HCT116 (cell line): Measurements from ENCODE around the gene ADAMTS16. TPM values are rescaled to one million over a fixed set of nuclear protein-coding genes. Genes with fewer than 3 reads are reported as not detected.

ENCODE experiments used
- ATAC-seq: fragments of 200-7000 bp; cut with Tn5 transposase; 2 replicates; pipeline ENCODE4 v1.9.1; 2020; ENCODE audit warnings: mild to moderate bottlenecking, moderate library complexity
- BruUV-seq: library from RNA; stranded (reverse); fragments of 400-500 nt; replicated peaks from 2 replicates; lab custom pipeline; 2021; lab: Mats Ljungman, UMichigan
- CTCF ChIA-PET: fragments of 300-600 bp; sonication (Branson Sonifier 250); formaldehyde crosslinking; loops from one replicate; lab custom pipeline; 2021; ENCODE audit warnings: antibody characterized with exemption; lab: Charles Lee
- POLR2A ChIA-PET: fragments of 300-600, 350-600 bp; sonication (Branson Sonifier 250); formaldehyde crosslinking; loops from one replicate; lab custom pipeline; 2021; ENCODE audit warnings: antibody characterized with exemption; lab: Charles Lee
- RAD21 ChIA-PET, 2 experiments: fragments of 300-600 bp; sonication (Branson Sonifier 250); formaldehyde crosslinking; loops; one replicate each; lab custom pipeline; 2023; ENCODE audit warnings: low total read pairs in 2 of 2; ENCODE audit not compliant: uncharacterized antibody in 2 of 2, unreplicated experiment in 2 of 2, low non-redundant PET in 1 of 2; lab: Charles Lee
- DNase-seq: peaks from one replicate; pipeline ENCODE4 v3.0.0-alpha.2; 2010; ENCODE audit warnings: low read depth, low spot score
- H2AFZ ChIP-seq: fragments of 200-600 bp; shearing (Covaris generic), sonication (generic); 2 replicates; pipeline ENCODE4 v1.6.1; 2017; ENCODE audit warnings: low read depth, mixed run types, mixed read lengths, antibody characterized with exemption, low read length; ENCODE audit not compliant: poor library complexity, severe bottlenecking
- H3K27ac ChIP-seq: 2 replicates; pipeline ENCODE4 v1.5.1; 2012; ENCODE audit warnings: low read depth, low read length
- H3K27me3 ChIP-seq: fragments of 200-600 bp; sonication (generic); 2 replicates; pipeline ENCODE4 v1.6.1; 2016; ENCODE audit warnings: mixed run types, low read length, mixed read lengths; ENCODE audit not compliant: insufficient read depth
- H3K36me3 ChIP-seq, 2 experiments: fragments of 200-500 bp in 1 of 2; fragments of 200-600 bp in 1 of 2; sonication (Bioruptor generic) in 1 of 2; sonication (generic) in 1 of 2; 2 replicates each; pipeline versions ENCODE4 v1.5.1 to v1.6.1; 2014 to 2016; ENCODE audit warnings: low read length in 2 of 2, inconsistent platforms in 1 of 2, mixed read lengths in 1 of 2, mixed run types in 1 of 2; ENCODE audit not compliant: insufficient read depth in 2 of 2, control insufficient read depth in 1 of 2
- H3K4me1 ChIP-seq, 2 experiments: fragments of 200-600 bp in 1 of 2; sonication (generic) in 1 of 2; 2 replicates each; pipeline versions ENCODE4 v1.5.1 to v1.6.1; 2012 to 2017; ENCODE audit warnings: low read length in 2 of 2, inconsistent platforms in 1 of 2, mild to moderate bottlenecking in 1 of 2, mixed read lengths in 1 of 2, mixed run types in 1 of 2, moderate library complexity in 1 of 2; ENCODE audit not compliant: insufficient read depth in 2 of 2, control insufficient read depth in 1 of 2
- H3K4me2 ChIP-seq: fragments of 200-600 bp; sonication (generic); 2 replicates; pipeline ENCODE4 v1.6.1; 2017; ENCODE audit warnings: mixed run types, low read length, mixed read lengths
- H3K4me3 ChIP-seq, 2 experiments: fragments of 200-600 bp in 1 of 2; sonication (generic) in 1 of 2; replicated peaks in 1 of 2; 2 replicates each; pipeline ENCODE4 v1.5.1; 2011 to 2016; ENCODE audit warnings: low read length in 2 of 2, control low read depth in 1 of 2, low read depth in 1 of 2, mild to moderate bottlenecking in 1 of 2, mixed read lengths in 1 of 2, mixed run types in 1 of 2
- H3K79me2 ChIP-seq: fragments of 200-600 bp; sonication (generic); 2 replicates; pipeline ENCODE4 v1.6.1; 2017; ENCODE audit warnings: mild to moderate bottlenecking, mixed run types, low read length, moderate library complexity, mixed read lengths; ENCODE audit not compliant: insufficient read depth
- H3K9ac ChIP-seq: fragments of 200-600 bp; sonication (generic); 2 replicates; pipeline ENCODE4 v1.6.1; 2016; ENCODE audit warnings: low read length, mixed read lengths
- H3K9me2 ChIP-seq: fragments of 200-600 bp; sonication (generic), shearing (Covaris generic); 2 replicates; pipeline ENCODE4 v1.6.1; 2017; ENCODE audit warnings: mixed run types, mild to moderate bottlenecking, moderate library complexity; ENCODE audit not compliant: insufficient read depth
- H3K9me3 ChIP-seq, 2 experiments: fragments of 200-500 bp in 1 of 2; fragments of 200-600 bp in 1 of 2; sonication (Bioruptor generic) in 1 of 2; sonication (generic) in 1 of 2; 2 replicates each; pipeline ENCODE4 v1.6.1; 2014 to 2017; ENCODE audit warnings: low read length in 2 of 2, mixed read lengths in 2 of 2, inconsistent platforms in 1 of 2, low read depth in 1 of 2, mild to moderate bottlenecking in 1 of 2, mixed run types in 1 of 2, moderate library complexity in 1 of 2; ENCODE audit not compliant: control insufficient read depth in 1 of 2, insufficient read depth in 1 of 2
- H4K20me1 ChIP-seq: fragments of 200-600 bp; sonication (generic), shearing (Covaris generic); 2 replicates; pipeline ENCODE4 v1.6.1; 2017; ENCODE audit warnings: mixed run types, mild to moderate bottlenecking, moderate library complexity; ENCODE audit not compliant: insufficient read depth
- CBX3 ChIP-seq: IDR thresholded peaks from 2 replicates; pipeline ENCODE4 v1.6.1; 2012; ENCODE audit warnings: low read depth
- EGR1 ChIP-seq: IDR thresholded peaks from 2 replicates; pipeline ENCODE4 v1.6.1; 2012; ENCODE audit warnings: low read depth
- ELF1 ChIP-seq: IDR thresholded peaks from 2 replicates; pipeline ENCODE4 v1.6.1; 2012; ENCODE audit warnings: low read depth, borderline replicate concordance
- JUND ChIP-seq: IDR thresholded peaks from 2 replicates; pipeline ENCODE4 v1.6.1; 2012
- POLR2A ChIP-seq: IDR thresholded peaks from 2 replicates; pipeline ENCODE4 v1.7.0; 2011; ENCODE audit warnings: borderline replicate concordance; ENCODE audit not compliant: insufficient read depth, insufficient read length; ENCODE audit errors: extremely low read depth
- POLR2AphosphoS5 ChIP-seq: IDR thresholded peaks from 2 replicates; pipeline ENCODE4 v1.6.1; 2011; ENCODE audit warnings: mild to moderate bottlenecking, low read depth, low read length, moderate library complexity
- SIN3A ChIP-seq: IDR thresholded peaks from 2 replicates; pipeline ENCODE4 v1.6.1; 2012; ENCODE audit warnings: low read depth
- YY1 ChIP-seq: IDR thresholded peaks from 2 replicates; pipeline ENCODE4 v1.6.1; 2011; ENCODE audit warnings: low read length, low read depth, moderate library complexity, mild to moderate bottlenecking; ENCODE audit not compliant: insufficient replicate concordance; ENCODE audit errors: extremely low read depth
- ZNF274 ChIP-seq: fragments of 200-500 bp; sonication (Bioruptor generic); IDR thresholded peaks from 2 replicates; pipeline ENCODE4 v1.6.1; 2014; ENCODE audit warnings: mild to moderate bottlenecking, low read depth, low read length, inconsistent platforms
- intact Hi-C: fragments of 100-400 bp; cut with micrococcal nuclease; formaldehyde crosslinking; loops from 2 replicates; pipeline ENCODE4 v1.10.0; 2022
- total RNA-seq: library from RNA; stranded (reverse); gene quantifications from one replicate; pipeline ENCODE4 v1.2.1, GENCODE V29; 2021; ENCODE audit not compliant: unreplicated experiment
- TF ChIP-seq, protein P1 (sequence below): IDR thresholded peaks from 2 replicates; pipeline ENCODE4 v1.6.1; 2012; ENCODE audit warnings: low read depth
- TF ChIP-seq, protein P2 (sequence below): IDR thresholded peaks from 2 replicates; pipeline ENCODE4 v1.6.1; 2011; ENCODE audit warnings: mild to moderate bottlenecking, low read length, moderate library complexity; ENCODE audit not compliant: insufficient replicate concordance; ENCODE audit errors: extremely low read depth
- TF ChIP-seq, protein P3 (sequence below), 3 experiments: fragments of 200-600 bp in 1 of 3; sonication (generic) in 1 of 3; IDR thresholded peaks in 2 of 3; conservative IDR thresholded peaks in 1 of 3; 2 replicates each; pipeline ENCODE4 v1.5.1; 2012 to 2017; ENCODE audit warnings: low read depth in 2 of 3, low read length in 2 of 3, antibody characterized with exemption in 1 of 3, borderline replicate concordance in 1 of 3, control low read depth in 1 of 3, mild to moderate bottlenecking in 1 of 3, mixed read lengths in 1 of 3, mixed run types in 1 of 3, moderate library complexity in 1 of 3; ENCODE audit not compliant: insufficient read depth in 1 of 3

Gene ADAMTS16
- total RNA-seq, 1 experiment from 2014 or later: 2.4 TPM

DNA sequence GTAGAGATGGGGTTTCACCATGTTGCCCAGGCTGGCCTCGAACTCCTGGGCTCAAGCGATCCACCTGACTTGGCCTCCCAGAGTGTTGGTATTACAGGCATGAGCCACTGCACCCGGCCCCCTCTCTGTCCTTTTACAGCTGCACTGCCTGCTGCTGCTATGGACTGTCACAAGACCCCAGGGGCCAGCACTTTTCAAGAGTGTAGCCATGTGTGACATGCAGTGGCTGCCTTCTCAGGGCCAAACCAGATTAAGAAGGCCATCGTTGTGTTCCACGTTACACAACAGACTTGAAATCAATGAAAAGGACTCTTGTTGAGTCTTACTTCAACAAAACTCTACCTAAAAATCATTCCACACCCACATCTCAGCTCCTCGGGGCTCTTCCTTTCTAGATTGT is 203.4 kb downstream of the ADAMTS16 start:
- ATAC-seq: no peak
- H3K4me1 ChIP-seq: peaks cover 13 to 22% of the 10 kb centered on the region in 2 experiments; a peak in 3 of 4 replicates
- H3K4me2 ChIP-seq: no peak overlapping the region
- no peak overlapping the region for H3K4me3 ChIP-seq
- ChIA-PET CTCF (no interaction called here), POLR2A (no interaction called here), RAD21 (no interaction called here)
- no peaks in the 10 kb centered on the region for H4K20me1 ChIP-seq
- H3K9me3 ChIP-seq: no peaks in the 10 kb centered on the region
- H3K9me2 ChIP-seq: no peaks in the 10 kb centered on the region
- no peaks in the 10 kb centered on the region for H3K36me3 ChIP-seq
- BruUV-seq: no TSS peak
- intact Hi-C loops: loop anchor here (5.0 kb wide), 1 partner anchor 79 kb away; the partner anchor contains the start of gene ICE1
- no peaks in the 10 kb centered on the region for H3K79me2 ChIP-seq
- H3K9ac ChIP-seq: no peak overlapping the region
- no peaks in the 10 kb centered on the region for H3K27me3 ChIP-seq
- no peak overlapping the region for H3K27ac ChIP-seq
- no peak overlapping the region for H2AFZ ChIP-seq
- no peak for DNase-seq
- TF ChIP-seq ELF1 (no peak), CBX3 (no peak), SIN3A (no peak), JUND (no peak)
- TF ChIP-seq, all 23 proteins: peak for 0

DNA sequence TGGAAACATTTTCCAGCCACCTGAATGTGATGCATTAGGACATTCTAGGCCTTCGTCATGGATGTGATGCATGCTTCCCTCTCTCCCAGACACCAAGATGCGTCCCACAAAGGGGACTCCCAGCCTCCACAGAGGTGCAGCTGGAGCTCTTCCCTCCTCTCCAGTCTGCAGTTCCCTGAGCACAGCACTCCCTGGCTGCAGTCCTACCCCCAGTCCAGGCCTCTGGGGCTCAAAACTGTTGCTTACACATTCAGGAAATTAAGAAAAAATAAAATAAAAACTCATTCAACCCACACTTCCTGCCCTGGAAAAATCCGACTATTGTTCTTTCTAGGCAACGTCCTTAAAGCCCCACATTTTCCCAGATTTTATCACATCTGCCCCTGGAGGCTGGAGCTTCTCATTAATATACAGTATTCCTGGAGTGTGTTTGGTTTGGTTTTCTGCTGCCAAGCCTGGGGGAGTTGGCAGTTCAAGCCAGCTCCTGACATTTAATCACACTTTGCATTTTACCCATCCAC is 204.0 kb downstream of the ADAMTS16 start:
- ATAC-seq (no peak), DNase-seq (no peak)
- Histone ChIP-seq H3K27ac (no peak overlapping the region), H3K9me2 (no peaks in the 10 kb centered on the region), H2AFZ (no peak overlapping the region), H3K79me2 (no peaks in the 10 kb centered on the region), H3K4me2 (no peak overlapping the region), H3K9me3 (no peaks in the 10 kb centered on the region), H3K4me1 (peaks cover 13 to 22% of the 10 kb centered on the region in 2 experiments; a peak in 3 of 4 replicates), H3K9ac (no peak overlapping the region), H3K27me3 (no peaks in the 10 kb centered on the region), H3K4me3 (no peak overlapping the region), H4K20me1 (no peaks in the 10 kb centered on the region), H3K36me3 (no peaks in the 10 kb centered on the region)
- ChIA-PET POLR2A (no interaction called here), RAD21 (no interaction called here), CTCF (no interaction called here)
- no TSS peak for BruUV-seq
- intact Hi-C loops: loop anchor here (5.0 kb wide), 1 partner anchor 78 kb away; the partner anchor contains the start of gene ICE1
- TF ChIP-seq SIN3A: no peak
- TF ChIP-seq POLR2A: no peak
- TF ChIP-seq, protein P1, sequence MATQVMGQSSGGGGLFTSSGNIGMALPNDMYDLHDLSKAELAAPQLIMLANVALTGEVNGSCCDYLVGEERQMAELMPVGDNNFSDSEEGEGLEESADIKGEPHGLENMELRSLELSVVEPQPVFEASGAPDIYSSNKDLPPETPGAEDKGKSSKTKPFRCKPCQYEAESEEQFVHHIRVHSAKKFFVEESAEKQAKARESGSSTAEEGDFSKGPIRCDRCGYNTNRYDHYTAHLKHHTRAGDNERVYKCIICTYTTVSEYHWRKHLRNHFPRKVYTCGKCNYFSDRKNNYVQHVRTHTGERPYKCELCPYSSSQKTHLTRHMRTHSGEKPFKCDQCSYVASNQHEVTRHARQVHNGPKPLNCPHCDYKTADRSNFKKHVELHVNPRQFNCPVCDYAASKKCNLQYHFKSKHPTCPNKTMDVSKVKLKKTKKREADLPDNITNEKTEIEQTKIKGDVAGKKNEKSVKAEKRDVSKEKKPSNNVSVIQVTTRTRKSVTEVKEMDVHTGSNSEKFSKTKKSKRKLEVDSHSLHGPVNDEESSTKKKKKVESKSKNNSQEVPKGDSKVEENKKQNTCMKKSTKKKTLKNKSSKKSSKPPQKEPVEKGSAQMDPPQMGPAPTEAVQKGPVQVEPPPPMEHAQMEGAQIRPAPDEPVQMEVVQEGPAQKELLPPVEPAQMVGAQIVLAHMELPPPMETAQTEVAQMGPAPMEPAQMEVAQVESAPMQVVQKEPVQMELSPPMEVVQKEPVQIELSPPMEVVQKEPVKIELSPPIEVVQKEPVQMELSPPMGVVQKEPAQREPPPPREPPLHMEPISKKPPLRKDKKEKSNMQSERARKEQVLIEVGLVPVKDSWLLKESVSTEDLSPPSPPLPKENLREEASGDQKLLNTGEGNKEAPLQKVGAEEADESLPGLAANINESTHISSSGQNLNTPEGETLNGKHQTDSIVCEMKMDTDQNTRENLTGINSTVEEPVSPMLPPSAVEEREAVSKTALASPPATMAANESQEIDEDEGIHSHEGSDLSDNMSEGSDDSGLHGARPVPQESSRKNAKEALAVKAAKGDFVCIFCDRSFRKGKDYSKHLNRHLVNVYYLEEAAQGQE: no peak
- TF ChIP-seq, protein P2, sequence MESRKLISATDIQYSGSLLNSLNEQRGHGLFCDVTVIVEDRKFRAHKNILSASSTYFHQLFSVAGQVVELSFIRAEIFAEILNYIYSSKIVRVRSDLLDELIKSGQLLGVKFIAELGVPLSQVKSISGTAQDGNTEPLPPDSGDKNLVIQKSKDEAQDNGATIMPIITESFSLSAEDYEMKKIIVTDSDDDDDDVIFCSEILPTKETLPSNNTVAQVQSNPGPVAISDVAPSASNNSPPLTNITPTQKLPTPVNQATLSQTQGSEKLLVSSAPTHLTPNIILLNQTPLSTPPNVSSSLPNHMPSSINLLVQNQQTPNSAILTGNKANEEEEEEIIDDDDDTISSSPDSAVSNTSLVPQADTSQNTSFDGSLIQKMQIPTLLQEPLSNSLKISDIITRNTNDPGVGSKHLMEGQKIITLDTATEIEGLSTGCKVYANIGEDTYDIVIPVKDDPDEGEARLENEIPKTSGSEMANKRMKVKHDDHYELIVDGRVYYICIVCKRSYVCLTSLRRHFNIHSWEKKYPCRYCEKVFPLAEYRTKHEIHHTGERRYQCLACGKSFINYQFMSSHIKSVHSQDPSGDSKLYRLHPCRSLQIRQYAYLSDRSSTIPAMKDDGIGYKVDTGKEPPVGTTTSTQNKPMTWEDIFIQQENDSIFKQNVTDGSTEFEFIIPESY: no peak
- TF ChIP-seq EGR1: no peak
- TF ChIP-seq POLR2AphosphoS5: no peak
- TF ChIP-seq ZNF274: no peak
- TF ChIP-seq JUND: no peak
- no peak for TF ChIP-seq YY1
- TF ChIP-seq, protein P3, sequence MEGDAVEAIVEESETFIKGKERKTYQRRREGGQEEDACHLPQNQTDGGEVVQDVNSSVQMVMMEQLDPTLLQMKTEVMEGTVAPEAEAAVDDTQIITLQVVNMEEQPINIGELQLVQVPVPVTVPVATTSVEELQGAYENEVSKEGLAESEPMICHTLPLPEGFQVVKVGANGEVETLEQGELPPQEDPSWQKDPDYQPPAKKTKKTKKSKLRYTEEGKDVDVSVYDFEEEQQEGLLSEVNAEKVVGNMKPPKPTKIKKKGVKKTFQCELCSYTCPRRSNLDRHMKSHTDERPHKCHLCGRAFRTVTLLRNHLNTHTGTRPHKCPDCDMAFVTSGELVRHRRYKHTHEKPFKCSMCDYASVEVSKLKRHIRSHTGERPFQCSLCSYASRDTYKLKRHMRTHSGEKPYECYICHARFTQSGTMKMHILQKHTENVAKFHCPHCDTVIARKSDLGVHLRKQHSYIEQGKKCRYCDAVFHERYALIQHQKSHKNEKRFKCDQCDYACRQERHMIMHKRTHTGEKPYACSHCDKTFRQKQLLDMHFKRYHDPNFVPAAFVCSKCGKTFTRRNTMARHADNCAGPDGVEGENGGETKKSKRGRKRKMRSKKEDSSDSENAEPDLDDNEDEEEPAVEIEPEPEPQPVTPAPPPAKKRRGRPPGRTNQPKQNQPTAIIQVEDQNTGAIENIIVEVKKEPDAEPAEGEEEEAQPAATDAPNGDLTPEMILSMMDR (IDR thresholded peaks at IDR 0.05 in 2 of 3, conservative IDR thresholded peaks at IDR 0.05 in 1 of 3; ENCODE audit: borderline replicate concordance in 1 of 3, insufficient read depth in 1 of 3, low read depth in 2 of 3, low read length in 2 of 3): no peak
